T follicular helper cell (primary cell): ENCODE measurements around the gene TCEAL9.
A peak's percentile ranks its signal among the peaks of the same experiment; 100 is the strongest.
"Not testable (repeated sequence)": the region's sequence is repeated elsewhere in the genome, so short reads cannot be mapped to it uniquely, and the experiment has no call there.

Source experiments
- DNase-seq: peaks from one replicate; pipeline ENCODE4 v3.0.0-alpha.2; 2020; ENCODE audit warnings: low read depth

Gene TCEAL9

GRCh38 chrX:103373581-103373980 is 17.3 kb downstream of the TCEAL9 start:
- DNase-seq = no peak

- peak; percentile 25 for DNase-seq
Observed at GRCh38 chrX:103376118-103376978, 20.0 kb downstream of the TCEAL9 start, which contains the start of gene BEX3. Gene BEX3, plus strand, starts transcription at chrX:103376538. Its CDS starts 984 bp downstream, at chrX:103377522.

- DNase-seq = no peak
Observed at GRCh38 chrX:103376979-103377324, 20.6 kb downstream of the TCEAL9 start.

GRCh38 chrX:103378990-103379389 is 22.7 kb downstream of the TCEAL9 start:
- no peak for DNase-seq

GRCh38 chrX:103382877-103383276 is 26.6 kb downstream of the TCEAL9 start:
- DNase-seq = no peak

- DNase-seq = no peak
Observed at GRCh38 chrX:103384672-103385071, 28.4 kb downstream of the TCEAL9 start.

GRCh38 chrX:103385283-103385830 is 29.1 kb downstream of the TCEAL9 start:
- not testable (repeated sequence) for DNase-seq

- no peak for DNase-seq
Observed at GRCh38 chrX:103386332-103386731, 30.0 kb downstream of the TCEAL9 start.

- DNase-seq = no peak
Observed at GRCh38 chrX:103393487-103393886, 37.2 kb downstream of the TCEAL9 start.

- no peak for DNase-seq
Observed at GRCh38 chrX:103396186-103396585, 39.9 kb downstream of the TCEAL9 start.

GRCh38 chrX:103396660-103397059 is 40.4 kb downstream of the TCEAL9 start:
- no peak for DNase-seq

- DNase-seq = no peak
Observed at GRCh38 chrX:103397707-103398106, 41.4 kb downstream of the TCEAL9 start.

GRCh38 chrX:103398421-103398864 is 42.1 kb downstream of the TCEAL9 start:
- no peak for DNase-seq

- no peak for DNase-seq
Observed at GRCh38 chrX:103399744-103400143, 43.4 kb downstream of the TCEAL9 start.

GRCh38 chrX:103400931-103401330 is 44.6 kb downstream of the TCEAL9 start:
- no peak for DNase-seq

GRCh38 chrX:103404231-103405008 is 48.1 kb downstream of the TCEAL9 start:
- DNase-seq = no peak

- no peak for DNase-seq
Observed at GRCh38 chrX:103405009-103405333, 48.7 kb downstream of the TCEAL9 start.

- no peak for DNase-seq
Observed at GRCh38 chrX:103406256-103406655, 50.0 kb downstream of the TCEAL9 start.

GRCh38 chrX:103407776-103408175 is 51.5 kb downstream of the TCEAL9 start:
- DNase-seq = no peak
